T-helper 2 cell treated with Interferon-gamma antibody and Interleukin-4, amounts not matched to agents 5 μg/mL and 100 μg/mL, for 36 hours (primary cell): ENCODE results near the gene PXDN.
A peak's percentile ranks its signal among the peaks of the same experiment; 100 is the strongest.
"Not testable (repeated sequence)": the region's sequence is repeated elsewhere in the genome, so short reads cannot be mapped to it uniquely, and the experiment has no call there.

Source experiments
- DNase-seq: peaks from one replicate; pipeline ENCODE4 v3.0.0; 2021; ENCODE audit warnings: low spot score
- H3K27ac Mint-ChIP-seq: one replicate; pipeline ENCODE4 v1.8.0; 2021; ENCODE audit warnings: mild to moderate bottlenecking, mixed read lengths
- H3K27me3 Mint-ChIP-seq: one replicate; pipeline ENCODE4 v1.8.0; 2021; ENCODE audit warnings: low read depth, mixed read lengths
- H3K36me3 Mint-ChIP-seq: one replicate; pipeline ENCODE4 v1.8.0; 2021; ENCODE audit warnings: low read depth, mixed read lengths
- H3K4me1 Mint-ChIP-seq: one replicate; pipeline ENCODE4 v1.8.0; 2021; ENCODE audit warnings: low read depth, mixed read lengths
- H3K4me3 Mint-ChIP-seq: one replicate; pipeline ENCODE4 v1.8.0; 2022; ENCODE audit warnings: mild to moderate bottlenecking, moderate library complexity, mixed read lengths
- H3K9me3 Mint-ChIP-seq: one replicate; pipeline ENCODE4 v1.8.0; 2021; ENCODE audit warnings: mixed read lengths

The PXDN gene

DNA sequence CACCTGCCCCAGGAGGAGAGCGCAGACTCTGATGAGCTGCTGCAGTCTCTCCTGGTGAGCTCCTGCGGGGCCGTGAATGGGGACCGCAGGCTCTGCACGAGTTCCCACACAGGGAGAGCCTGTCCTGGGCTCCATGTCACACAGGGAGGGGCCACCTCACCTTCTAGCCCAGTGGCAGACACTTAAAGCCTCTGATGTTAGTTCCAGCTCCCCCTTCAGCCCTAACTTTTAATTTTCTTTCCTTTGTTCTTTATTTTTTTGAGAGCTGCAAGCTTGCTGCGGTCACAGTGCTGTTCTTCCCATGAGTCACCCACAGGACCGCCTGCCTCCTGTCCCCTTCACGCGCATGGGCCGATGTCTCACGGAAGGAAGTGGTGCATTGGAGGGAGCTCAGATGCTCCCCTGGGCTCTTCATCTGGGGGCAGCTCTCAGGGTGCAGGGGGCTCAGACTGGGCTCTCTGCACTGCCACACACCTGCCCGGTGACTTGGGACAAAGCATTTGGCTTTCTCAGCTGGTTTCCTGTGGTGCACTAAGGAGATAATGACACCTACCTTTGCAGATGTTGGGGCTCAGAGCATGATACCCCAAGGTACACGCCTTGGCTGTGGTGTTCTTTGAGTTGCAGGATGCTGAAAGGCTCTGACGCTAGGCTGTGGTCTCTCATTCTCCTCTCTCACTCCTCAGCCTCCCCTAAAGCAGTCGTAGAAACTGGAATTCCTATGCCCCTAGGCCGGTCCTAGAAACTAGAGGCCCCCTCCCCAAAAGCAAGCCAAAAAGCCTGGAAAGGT lies 37.2 kb upstream of the PXDN start:
- Mint-ChIP-seq H3K4me1 (no peaks in the 10 kb centered on the region), H3K27me3 (no peaks in the 10 kb centered on the region)

GRCh38 chr2:1780693-1781092 lies 36.4 kb upstream of the PXDN start:
- Mint-ChIP-seq H3K9me3 (no peaks in the 10 kb centered on the region), H3K27ac (peak overlapping the region; percentile 60), H3K27me3 (no peaks in the 10 kb centered on the region), H3K4me3 (no peak overlapping the region), H3K36me3 (no peaks in the 10 kb centered on the region), H3K4me1 (no peaks in the 10 kb centered on the region)
- no peak for DNase-seq

More for the DNA sequence above, 37.2 kb upstream of the PXDN start:
- Mint-ChIP-seq H3K36me3 (no peaks in the 10 kb centered on the region), H3K9me3 (no peaks in the 10 kb centered on the region), H3K4me3 (peak overlapping the region; percentile 61), H3K27ac (peak overlapping the region; percentile 68)
- DNase-seq = peak; percentile 10

DNA sequence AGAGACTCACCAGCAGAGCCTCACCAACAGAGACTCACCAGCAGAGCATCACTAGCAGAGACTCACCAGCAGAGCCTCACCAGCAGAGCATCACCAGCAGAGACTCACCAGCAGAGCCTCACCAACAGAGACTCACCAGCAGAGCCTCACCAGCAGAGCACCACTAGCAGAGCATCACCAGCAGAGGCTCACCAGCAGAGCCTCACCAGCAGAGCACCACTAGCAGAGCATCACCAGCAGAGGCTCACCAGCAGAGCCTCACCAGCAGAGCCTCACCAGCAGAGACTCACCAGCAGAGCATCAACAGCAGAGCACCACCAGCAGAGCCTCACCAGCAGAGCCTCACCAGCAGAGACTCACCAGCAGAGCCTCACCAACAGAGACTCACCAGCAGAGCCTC lies 35.7 kb upstream of the PXDN start:
- not testable (repeated sequence) for H3K27me3 Mint-ChIP-seq, H3K4me1 Mint-ChIP-seq, H3K9me3 Mint-ChIP-seq, DNase-seq, H3K36me3 Mint-ChIP-seq
- Mint-ChIP-seq H3K27ac (peak overlapping the region; percentile 36), H3K4me3 (peak overlapping the region; percentile 29)

DNA sequence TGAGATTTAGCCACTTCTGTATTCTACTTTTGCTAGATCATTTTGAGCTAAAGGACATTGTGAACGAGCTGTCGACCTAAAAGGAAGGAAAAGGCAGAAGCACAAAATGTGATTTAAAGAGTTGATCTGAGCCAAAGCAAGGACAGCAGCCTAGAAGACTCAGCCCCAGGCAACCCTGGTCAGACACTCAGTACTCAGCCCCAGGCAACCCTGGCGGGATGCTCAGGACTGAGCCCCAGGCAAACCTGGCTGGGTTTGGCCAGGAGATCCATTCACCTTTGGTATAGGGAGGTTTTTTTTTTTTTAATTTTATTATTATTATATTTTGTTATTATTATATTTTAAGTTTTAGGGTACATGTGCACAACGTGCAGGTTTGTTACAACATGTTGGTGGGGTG lies 34.3 kb upstream of the PXDN start:
- no peak for DNase-seq
- H3K4me3 Mint-ChIP-seq = no peak overlapping the region
- no peaks in the 10 kb centered on the region for H3K36me3 Mint-ChIP-seq
- no peaks in the 10 kb centered on the region for H3K9me3 Mint-ChIP-seq
- no peaks in the 10 kb centered on the region for H3K27me3 Mint-ChIP-seq
- H3K27ac Mint-ChIP-seq = no peak overlapping the region
- H3K4me1 Mint-ChIP-seq = no peaks in the 10 kb centered on the region

- Mint-ChIP-seq H3K4me3 (no peak overlapping the region), H3K27me3 (no peaks in the 10 kb centered on the region), H3K9me3 (no peaks in the 10 kb centered on the region), H3K36me3 (no peaks in the 10 kb centered on the region), H3K4me1 (no peaks in the 10 kb centered on the region), H3K27ac (no peak overlapping the region)
- no peak for DNase-seq
Observed at GRCh38 chr2:1777781-1778180, 33.5 kb upstream of the PXDN start.

DNA sequence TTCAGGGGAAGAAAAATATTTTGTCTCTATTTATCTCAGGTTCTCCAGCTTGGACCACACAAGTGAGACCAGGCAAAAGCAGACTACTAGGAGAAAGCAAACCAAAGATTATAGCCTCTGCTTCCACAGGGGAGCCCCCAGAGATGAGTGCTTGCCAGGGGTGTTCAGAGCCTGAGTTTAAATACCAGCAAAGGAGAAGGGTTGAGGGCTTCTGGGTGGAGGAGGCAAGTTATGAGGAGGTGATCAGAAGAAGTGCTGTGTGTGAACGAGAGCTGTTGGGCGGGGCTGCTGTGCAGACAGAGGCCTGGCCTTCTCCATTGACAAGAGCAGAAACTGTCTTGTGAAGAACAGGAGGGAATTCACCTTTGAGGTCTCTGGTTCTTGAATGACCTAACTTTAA lies 32.8 kb upstream of the PXDN start:
- no peak for DNase-seq
- Mint-ChIP-seq H3K4me1 (no peaks in the 10 kb centered on the region), H3K27me3 (no peaks in the 10 kb centered on the region), H3K27ac (no peak overlapping the region), H3K4me3 (no peak overlapping the region), H3K36me3 (no peaks in the 10 kb centered on the region), H3K9me3 (no peaks in the 10 kb centered on the region)

DNA sequence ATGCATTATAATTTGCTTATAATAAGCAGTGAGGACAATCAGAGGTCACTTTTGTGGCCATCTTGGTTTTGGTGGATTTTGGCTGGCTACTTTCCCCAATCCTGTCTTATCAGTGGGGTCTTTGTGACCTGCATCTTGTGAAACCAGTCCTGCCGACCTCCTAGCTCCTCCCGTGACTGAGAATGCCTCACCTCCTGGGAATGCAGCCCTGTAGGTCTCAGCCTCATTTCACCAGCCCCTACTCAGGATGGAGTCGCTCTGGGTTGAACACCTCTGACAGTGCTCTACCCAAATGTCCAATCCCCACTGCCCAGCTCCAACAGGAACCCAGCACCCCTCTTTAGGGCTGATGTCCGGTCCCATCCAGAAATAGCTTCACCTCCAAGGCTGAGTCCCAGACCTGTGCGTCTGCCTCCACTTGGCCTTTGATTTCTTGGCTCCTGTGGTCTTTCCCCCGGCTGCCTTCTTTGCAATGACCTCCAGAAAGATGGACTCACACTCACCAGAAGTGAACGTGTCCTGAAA lies 31.3 kb upstream of the PXDN start:
- Mint-ChIP-seq H3K36me3 (no peaks in the 10 kb centered on the region), H3K4me3 (no peak overlapping the region), H3K27ac (no peak overlapping the region), H3K9me3 (no peaks in the 10 kb centered on the region), H3K4me1 (no peaks in the 10 kb centered on the region), H3K27me3 (no peaks in the 10 kb centered on the region)
- DNase-seq = no peak

GRCh38 chr2:1774929-1775328 lies 30.6 kb upstream of the PXDN start:
- no peaks in the 10 kb centered on the region for H3K9me3 Mint-ChIP-seq
- H3K4me3 Mint-ChIP-seq = no peak overlapping the region
- no peaks in the 10 kb centered on the region for H3K27me3 Mint-ChIP-seq
- no peaks in the 10 kb centered on the region for H3K4me1 Mint-ChIP-seq
- no peak for DNase-seq
- H3K36me3 Mint-ChIP-seq = no peaks in the 10 kb centered on the region
- no peak overlapping the region for H3K27ac Mint-ChIP-seq

DNA sequence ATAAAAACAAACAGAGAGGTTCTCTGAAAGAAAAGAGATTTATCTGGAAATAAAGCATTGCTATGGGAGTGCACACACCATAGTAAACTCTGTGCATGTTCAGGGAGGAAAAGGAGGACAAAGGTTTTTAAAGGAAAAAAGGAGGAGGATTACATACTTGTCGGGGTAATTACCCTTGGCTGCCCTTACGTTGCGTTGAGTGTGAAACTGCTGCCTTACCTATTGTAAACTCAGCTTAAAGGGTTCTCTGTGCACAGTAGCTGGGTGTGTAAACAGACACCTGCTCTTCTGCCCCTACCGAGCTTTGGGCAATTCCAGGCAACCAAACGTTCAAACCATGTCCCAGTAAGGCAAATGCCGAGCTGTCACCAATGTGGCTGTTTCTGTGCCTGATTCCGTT lies 29.6 kb upstream of the PXDN start:
- Mint-ChIP-seq H3K36me3 (no peaks in the 10 kb centered on the region), H3K27me3 (no peaks in the 10 kb centered on the region), H3K4me3 (no peak overlapping the region), H3K27ac (no peak overlapping the region), H3K9me3 (no peaks in the 10 kb centered on the region), H3K4me1 (no peaks in the 10 kb centered on the region)
- DNase-seq = no peak

GRCh38 chr2:1772471-1773267 lies 28.4 kb upstream of the PXDN start:
- no peak for DNase-seq
- H3K27ac Mint-ChIP-seq = no peak overlapping the region
- H3K27me3 Mint-ChIP-seq = no peaks in the 10 kb centered on the region
- no peaks in the 10 kb centered on the region for H3K36me3 Mint-ChIP-seq
- H3K9me3 Mint-ChIP-seq = no peaks in the 10 kb centered on the region
- H3K4me3 Mint-ChIP-seq = no peak overlapping the region
- H3K4me1 Mint-ChIP-seq = no peaks in the 10 kb centered on the region

GRCh38 chr2:1771626-1772280 lies 27.4 kb upstream of the PXDN start:
- H3K4me3 Mint-ChIP-seq = no peak overlapping the region

GRCh38 chr2:1770566-1771380 lies 26.5 kb upstream of the PXDN start:
- Mint-ChIP-seq H3K4me3 (no peak overlapping the region), H3K27me3 (no peaks in the 10 kb centered on the region), H3K9me3 (no peaks in the 10 kb centered on the region), H3K27ac (no peak overlapping the region), H3K4me1 (no peaks in the 10 kb centered on the region), H3K36me3 (no peaks in the 10 kb centered on the region)
- DNase-seq = no peak

More at GRCh38 chr2:1771626-1772280, 27.4 kb upstream of the PXDN start:
- Mint-ChIP-seq H3K36me3 (no peaks in the 10 kb centered on the region), H3K4me1 (no peaks in the 10 kb centered on the region), H3K9me3 (no peaks in the 10 kb centered on the region), H3K27me3 (no peaks in the 10 kb centered on the region), H3K27ac (no peak overlapping the region)
- DNase-seq = no peak

- no peak overlapping the region for H3K27ac Mint-ChIP-seq
- peak; percentile 13 for DNase-seq
- no peak overlapping the region for H3K4me3 Mint-ChIP-seq
- H3K27me3 Mint-ChIP-seq = no peaks in the 10 kb centered on the region
- no peaks in the 10 kb centered on the region for H3K4me1 Mint-ChIP-seq
- H3K9me3 Mint-ChIP-seq = no peaks in the 10 kb centered on the region
- no peaks in the 10 kb centered on the region for H3K36me3 Mint-ChIP-seq
Observed at GRCh38 chr2:1769703-1770422, 25.5 kb upstream of the PXDN start.
